OCI-LY1 (cell line): Measurements from ENCODE around the gene AKTIP.

Experiments used
- CTCF ChIP-seq: fragments of 200-600 bp; sonication (generic), shearing (Covaris generic); IDR thresholded peaks from 2 replicates; pipeline ENCODE4 v1.5.1; 2017; ENCODE audit warnings: mild to moderate bottlenecking, antibody characterized with exemption, low read length, moderate library complexity, mixed read lengths
- EZH2 ChIP-seq: fragments of 200-600 bp; sonication (generic), shearing (Covaris generic); IDR thresholded peaks from 2 replicates; pipeline ENCODE4 v1.8.0; 2017; ENCODE audit warnings: borderline replicate concordance, mixed run types, mild to moderate bottlenecking, antibody characterized with exemption, low read length, moderate library complexity, mixed read lengths

DNA sequence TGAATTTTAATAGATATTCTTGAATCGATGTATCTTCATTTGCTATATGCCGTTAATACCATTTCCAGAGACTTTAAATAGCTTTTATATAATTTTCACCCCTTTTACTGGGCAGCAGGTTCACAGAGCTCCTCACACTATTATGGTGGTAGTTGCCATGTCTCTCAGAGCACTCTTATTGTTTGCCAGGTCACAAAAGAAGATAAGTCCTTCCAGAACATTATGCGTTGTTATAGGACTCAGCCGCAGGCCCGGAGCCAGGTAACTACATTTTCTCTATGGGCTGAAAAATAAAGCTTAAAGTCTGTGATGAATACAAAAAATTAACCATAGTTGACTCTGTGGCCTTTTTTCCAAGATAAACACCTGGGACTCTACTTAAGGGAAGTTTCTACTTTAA lies 24.0 kb downstream of the AKTIP start:
- TF ChIP-seq CTCF = no peak
- TF ChIP-seq EZH2 = no peak
